ENCODE measurements around the gene NPAS3. TPM values are rescaled to one million over a fixed set of nuclear protein-coding genes. Genes with fewer than 3 reads are reported as not detected.

The NPAS3 gene
- total RNA-seq, 1 experiment from 2014 or later: 15.6 TPM

DNA sequence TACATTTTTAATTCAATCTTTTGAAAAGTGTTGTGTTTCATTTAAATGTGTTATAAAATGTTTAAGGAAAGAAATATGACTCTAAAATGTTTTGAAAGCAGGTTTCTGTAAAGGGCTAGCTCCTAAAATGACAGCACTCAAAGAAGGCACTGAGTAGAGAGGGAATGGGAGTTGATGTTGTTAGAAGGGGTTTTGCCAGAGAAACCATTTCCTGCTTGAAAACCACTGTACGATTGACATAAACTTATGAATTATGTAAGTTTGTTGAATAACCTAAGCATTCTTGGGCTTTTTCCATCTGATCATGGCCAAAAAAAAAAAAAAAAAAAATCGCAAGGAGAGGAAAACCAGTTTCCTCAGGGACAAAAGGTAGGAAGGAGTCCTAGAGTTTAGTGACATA lies 778.2 kb downstream of the NPAS3 start:
- intact Hi-C loops (cut with micrococcal nuclease; ENCODE audit: unreplicated experiment): no loop called here
- Histone ChIP-seq H3K27me3 (replicated peaks; ENCODE audit: insufficient read depth, low read depth, low read length, poor library complexity) (no peaks in the 10 kb centered on the region), H3K36me3 (ENCODE audit: insufficient read depth, low read length, poor library complexity, severe bottlenecking) (no peaks in the 10 kb centered on the region), H3K9me3 (ENCODE audit: low read depth, low read length, poor library complexity, severe bottlenecking) (no peaks in the 10 kb centered on the region), H3K4me1 (ENCODE audit: insufficient read depth, low read length, poor library complexity, severe bottlenecking) (peaks cover 7% of the 10 kb centered on the region), H3K27ac (ENCODE audit: low read depth, low read length, poor library complexity, severe bottlenecking) (no peak overlapping the region), H3K4me3 (ENCODE audit: low read depth, low read length, poor library complexity, severe bottlenecking) (no peak overlapping the region)
- CTCF ChIA-PET: no interaction called here
- POLR2A ChIA-PET (ENCODE audit: low non-redundant PET): no interaction called here
- DNase-seq (ENCODE audit: low spot score): no peak
- TF ChIP-seq EZH2 (IDR thresholded peaks at IDR 0.05; ENCODE audit: borderline replicate concordance, low read depth, low read length, poor library complexity, severe bottlenecking): no peak
- no peak for TF ChIP-seq CTCF (conservative IDR thresholded peaks at IDR 0.05; ENCODE audit: low read depth, low read length)
- no TSS peak for BruUV-seq (replicated peaks)

DNA sequence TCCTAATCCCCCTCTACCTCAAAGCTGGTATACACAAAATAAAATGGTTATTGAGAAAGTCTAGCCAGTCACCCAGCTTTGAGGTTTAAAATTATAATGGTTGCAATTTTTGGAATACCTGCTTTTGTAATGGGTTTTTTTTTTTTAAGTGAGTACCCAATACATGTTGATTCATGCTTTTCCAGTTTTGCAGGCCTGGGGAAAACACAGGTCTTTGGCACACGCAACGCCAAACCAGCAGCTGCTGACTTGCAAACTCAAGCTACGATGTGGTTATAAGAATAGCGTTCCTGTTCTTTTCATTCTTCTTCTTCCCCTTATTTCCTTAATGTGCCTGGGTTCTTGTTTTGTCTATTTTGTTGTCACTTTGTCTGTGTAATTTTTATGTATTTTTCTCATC lies 779.2 kb downstream of the NPAS3 start:
- POLR2A ChIA-PET (ENCODE audit: low non-redundant PET): no interaction called here
- no peak for TF ChIP-seq CTCF (conservative IDR thresholded peaks at IDR 0.05; ENCODE audit: low read depth, low read length)
- no peak for TF ChIP-seq EZH2 (IDR thresholded peaks at IDR 0.05; ENCODE audit: borderline replicate concordance, low read depth, low read length, poor library complexity, severe bottlenecking)
- peaks cover 7% of the 10 kb centered on the region for H3K4me1 ChIP-seq (ENCODE audit: insufficient read depth, low read length, poor library complexity, severe bottlenecking)
- intact Hi-C loops (cut with micrococcal nuclease; ENCODE audit: unreplicated experiment): no loop called here
- CTCF ChIA-PET: no interaction called here
- H3K4me3 ChIP-seq (ENCODE audit: low read depth, low read length, poor library complexity, severe bottlenecking): no peak overlapping the region
- no peaks in the 10 kb centered on the region for H3K36me3 ChIP-seq (ENCODE audit: insufficient read depth, low read length, poor library complexity, severe bottlenecking)
- no peak for DNase-seq (ENCODE audit: low spot score)
- H3K27ac ChIP-seq (ENCODE audit: low read depth, low read length, poor library complexity, severe bottlenecking): no peak overlapping the region
- H3K27me3 ChIP-seq (replicated peaks; ENCODE audit: insufficient read depth, low read depth, low read length, poor library complexity): no peaks in the 10 kb centered on the region
- BruUV-seq (replicated peaks): no TSS peak
- no peaks in the 10 kb centered on the region for H3K9me3 ChIP-seq (ENCODE audit: low read depth, low read length, poor library complexity, severe bottlenecking)

GRCh38 chr14:33720284-33720787 lies 781.7 kb downstream of the NPAS3 start:
- H3K4me3 ChIP-seq (ENCODE audit: low read depth, low read length, poor library complexity, severe bottlenecking): no peak overlapping the region
- POLR2A ChIA-PET (ENCODE audit: low non-redundant PET): no interaction called here
- H3K9me3 ChIP-seq (ENCODE audit: low read depth, low read length, poor library complexity, severe bottlenecking): no peaks in the 10 kb centered on the region
- H3K27me3 ChIP-seq (replicated peaks; ENCODE audit: insufficient read depth, low read depth, low read length, poor library complexity): no peaks in the 10 kb centered on the region
- DNase-seq (ENCODE audit: low spot score): no peak
- H3K27ac ChIP-seq (ENCODE audit: low read depth, low read length, poor library complexity, severe bottlenecking): no peak overlapping the region
- CTCF ChIA-PET: no interaction called here
- H3K36me3 ChIP-seq (ENCODE audit: insufficient read depth, low read length, poor library complexity, severe bottlenecking): no peaks in the 10 kb centered on the region
- H3K4me1 ChIP-seq (ENCODE audit: insufficient read depth, low read length, poor library complexity, severe bottlenecking): peaks cover 2% of the 10 kb centered on the region
- BruUV-seq (replicated peaks): no TSS peak
- TF ChIP-seq CTCF (conservative IDR thresholded peaks at IDR 0.05; ENCODE audit: low read depth, low read length) (no peak), EZH2 (IDR thresholded peaks at IDR 0.05; ENCODE audit: borderline replicate concordance, low read depth, low read length, poor library complexity, severe bottlenecking) (no peak)
- intact Hi-C loops (cut with micrococcal nuclease; ENCODE audit: unreplicated experiment): no loop called here
